DND-41 (cell line): ENCODE results near the gene KCNAB1.

Experiments used
- EZH2 ChIP-seq: IDR thresholded peaks from 3 replicates; pipeline ENCODE4 v1.6.1; 2012; ENCODE audit warnings: borderline replicate concordance, low read depth, mild to moderate bottlenecking, moderate library complexity, low read length, inconsistent platforms; ENCODE audit not compliant: severe bottlenecking
- TF ChIP-seq, protein P1 (sequence below): IDR thresholded peaks from 2 replicates; pipeline ENCODE4 v1.5.1; 2012; ENCODE audit warnings: borderline replicate concordance, low read length, moderate library complexity, mild to moderate bottlenecking; ENCODE audit not compliant: poor library complexity, severe bottlenecking; ENCODE audit errors: extremely low read depth

DNA sequence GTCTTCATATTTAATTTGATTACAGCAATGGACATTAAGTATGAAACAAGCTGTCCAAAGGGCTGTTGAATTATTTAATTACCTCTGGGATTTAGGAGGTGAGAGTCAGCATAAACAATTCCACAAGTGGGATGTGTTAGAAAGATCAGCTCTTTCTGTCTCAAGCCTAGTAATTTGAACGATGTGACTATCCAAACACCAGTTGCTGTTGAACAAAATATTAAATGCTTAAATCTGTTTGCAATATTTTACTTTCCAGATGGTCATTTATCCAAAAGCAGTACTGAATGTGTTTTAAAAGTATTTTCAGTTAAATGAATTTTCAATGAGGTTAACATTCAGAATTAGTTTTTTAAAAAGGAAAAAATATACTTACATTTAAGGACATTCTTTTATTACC, 12.7 kb downstream of the KCNAB1 start:
- TF ChIP-seq EZH2 = no peak
- TF ChIP-seq, protein P1, sequence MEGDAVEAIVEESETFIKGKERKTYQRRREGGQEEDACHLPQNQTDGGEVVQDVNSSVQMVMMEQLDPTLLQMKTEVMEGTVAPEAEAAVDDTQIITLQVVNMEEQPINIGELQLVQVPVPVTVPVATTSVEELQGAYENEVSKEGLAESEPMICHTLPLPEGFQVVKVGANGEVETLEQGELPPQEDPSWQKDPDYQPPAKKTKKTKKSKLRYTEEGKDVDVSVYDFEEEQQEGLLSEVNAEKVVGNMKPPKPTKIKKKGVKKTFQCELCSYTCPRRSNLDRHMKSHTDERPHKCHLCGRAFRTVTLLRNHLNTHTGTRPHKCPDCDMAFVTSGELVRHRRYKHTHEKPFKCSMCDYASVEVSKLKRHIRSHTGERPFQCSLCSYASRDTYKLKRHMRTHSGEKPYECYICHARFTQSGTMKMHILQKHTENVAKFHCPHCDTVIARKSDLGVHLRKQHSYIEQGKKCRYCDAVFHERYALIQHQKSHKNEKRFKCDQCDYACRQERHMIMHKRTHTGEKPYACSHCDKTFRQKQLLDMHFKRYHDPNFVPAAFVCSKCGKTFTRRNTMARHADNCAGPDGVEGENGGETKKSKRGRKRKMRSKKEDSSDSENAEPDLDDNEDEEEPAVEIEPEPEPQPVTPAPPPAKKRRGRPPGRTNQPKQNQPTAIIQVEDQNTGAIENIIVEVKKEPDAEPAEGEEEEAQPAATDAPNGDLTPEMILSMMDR = no peak
